Loucy (cell line): ENCODE measurements around the gene FGFR2.

Experiments used
- CTCF ChIP-seq: fragments of 200-600 bp; sonication (generic); conservative IDR thresholded peaks from 2 replicates; pipeline ENCODE4 v1.5.1; 2014; ENCODE audit warnings: mild to moderate bottlenecking, antibody characterized with exemption, low read length
- EZH2phosphoT487 ChIP-seq: fragments of 200-600 bp; IDR thresholded peaks from 2 replicates; pipeline ENCODE4 v1.6.1; 2018; ENCODE audit warnings: antibody characterized with exemption, mild to moderate bottlenecking, moderate library complexity, borderline replicate concordance

GRCh38 chr10:121461307-121461706 is 136.9 kb downstream of the FGFR2 start:
- TF ChIP-seq CTCF (no peak), EZH2phosphoT487 (no peak)
